GM23248 (cell line): ENCODE measurements around the gene PCTP. TPM values are rescaled to one million over a fixed set of nuclear protein-coding genes. Genes with fewer than 3 reads are reported as not detected.

Experiments
- DNase-seq: peaks from one replicate; pipeline ENCODE4 v3.0.0-alpha.2; 2015
- H2AFZ ChIP-seq: fragments of 200-600 bp; sonication (generic); 2 replicates; pipeline ENCODE4 v1.6.1; 2016; ENCODE audit warnings: antibody characterized with exemption
- H3F3A ChIP-seq: fragments of 200-600 bp; sonication (generic); 2 replicates; pipeline ENCODE4 v1.6.1; 2016; ENCODE audit warnings: mild to moderate bottlenecking, antibody characterized with exemption, mixed run types; ENCODE audit not compliant: insufficient read depth
- H3K27ac ChIP-seq: fragments of 200-600 bp; sonication (generic); 2 replicates; pipeline ENCODE4 v1.5.1; 2016; ENCODE audit warnings: mild to moderate bottlenecking
- H3K27me3 ChIP-seq: fragments of 200-600 bp; sonication (generic); replicated peaks from 2 replicates; pipeline ENCODE4 v1.6.1; 2016; ENCODE audit warnings: mild to moderate bottlenecking; ENCODE audit not compliant: insufficient read depth
- H3K36me3 ChIP-seq: fragments of 200-600 bp; sonication (generic); 2 replicates; pipeline ENCODE4 v1.6.1; 2016; ENCODE audit warnings: low read depth, mild to moderate bottlenecking
- H3K4me1 ChIP-seq: fragments of 200-600 bp; sonication (generic); 2 replicates; pipeline ENCODE4 v1.6.1; 2016; ENCODE audit warnings: mild to moderate bottlenecking; ENCODE audit not compliant: insufficient read depth
- H3K4me2 ChIP-seq: fragments of 200-600 bp; sonication (generic); one replicate; pipeline ENCODE4 v1.6.1; 2016; ENCODE audit warnings: mild to moderate bottlenecking; ENCODE audit not compliant: unreplicated experiment
- H3K4me3 ChIP-seq: fragments of 200-600 bp; sonication (generic); 2 replicates; pipeline ENCODE4 v1.5.1; 2016; ENCODE audit warnings: mild to moderate bottlenecking
- H3K79me2 ChIP-seq: fragments of 200-600 bp; sonication (generic); 2 replicates; pipeline ENCODE4 v1.6.1; 2016; ENCODE audit warnings: mild to moderate bottlenecking; ENCODE audit not compliant: insufficient read depth
- H3K9ac ChIP-seq: fragments of 200-600 bp; sonication (generic); 2 replicates; pipeline ENCODE4 v1.6.1; 2016; ENCODE audit warnings: mild to moderate bottlenecking
- H3K9me2 ChIP-seq: fragments of 200-600 bp; sonication (generic); 2 replicates; pipeline ENCODE4 v1.6.1; 2016; ENCODE audit warnings: mixed run types, mild to moderate bottlenecking, moderate library complexity; ENCODE audit not compliant: insufficient read depth
- H3K9me3 ChIP-seq: fragments of 200-600 bp; sonication (generic); one replicate; pipeline ENCODE4 v1.6.1; 2017; ENCODE audit warnings: low read depth
- H4K20me1 ChIP-seq: fragments of 200-600 bp; sonication (generic); 2 replicates; pipeline ENCODE4 v1.6.0; 2016; ENCODE audit not compliant: insufficient read depth
- EZH2 ChIP-seq: fragments of 200-600 bp; sonication (generic); IDR thresholded peaks from 2 replicates; pipeline ENCODE4 v1.6.1; 2018; ENCODE audit warnings: antibody characterized with exemption, mild to moderate bottlenecking; ENCODE audit not compliant: insufficient read depth, poor library complexity, severe bottlenecking
- EZH2phosphoT487 ChIP-seq: fragments of 200-600 bp; sonication (generic); IDR thresholded peaks from 2 replicates; pipeline ENCODE4 v1.6.1; 2018; ENCODE audit warnings: antibody characterized with exemption, moderate library complexity, mild to moderate bottlenecking, low read depth; ENCODE audit not compliant: insufficient read depth
- WGBS, 2 experiments: methylation state at CpG; one replicate each; pipeline ENCODE4 v1.1.6; 2015 to 2017; ENCODE audit warnings: low lambda C conversion rate in 2 of 2, low coverage in 1 of 2; ENCODE audit errors: missing lambda C conversion rate in 2 of 2; 5-methylcytosine and 5-hydroxymethylcytosine counted together
- in situ Hi-C: fragments of 300-500 bp; cut with MboI; formaldehyde crosslinking; loops from 2 replicates; pipeline ENCODE4 v1.15.0; 2020
- polyA plus RNA-seq: library from polyadenylated mRNA; unstranded; fragments of >200 nt; fragmentation: Nextera tagmentation; extraction: Ambion mirVana; gene quantifications from 2 replicates; pipeline ENCODE4 v1.2.1, GENCODE V29; 2016
- total RNA-seq: library from RNA; depleted of rRNA; stranded (reverse); fragments of >200 nt; shearing (Covaris generic); gene quantifications from 2 replicates; pipeline ENCODE4 v1.2.3, GENCODE V29; 2014

PCTP gene
- total and polyA plus RNA-seq, 2 experiments from 2014 or later = 6.9 to 7.9 TPM

DNA sequence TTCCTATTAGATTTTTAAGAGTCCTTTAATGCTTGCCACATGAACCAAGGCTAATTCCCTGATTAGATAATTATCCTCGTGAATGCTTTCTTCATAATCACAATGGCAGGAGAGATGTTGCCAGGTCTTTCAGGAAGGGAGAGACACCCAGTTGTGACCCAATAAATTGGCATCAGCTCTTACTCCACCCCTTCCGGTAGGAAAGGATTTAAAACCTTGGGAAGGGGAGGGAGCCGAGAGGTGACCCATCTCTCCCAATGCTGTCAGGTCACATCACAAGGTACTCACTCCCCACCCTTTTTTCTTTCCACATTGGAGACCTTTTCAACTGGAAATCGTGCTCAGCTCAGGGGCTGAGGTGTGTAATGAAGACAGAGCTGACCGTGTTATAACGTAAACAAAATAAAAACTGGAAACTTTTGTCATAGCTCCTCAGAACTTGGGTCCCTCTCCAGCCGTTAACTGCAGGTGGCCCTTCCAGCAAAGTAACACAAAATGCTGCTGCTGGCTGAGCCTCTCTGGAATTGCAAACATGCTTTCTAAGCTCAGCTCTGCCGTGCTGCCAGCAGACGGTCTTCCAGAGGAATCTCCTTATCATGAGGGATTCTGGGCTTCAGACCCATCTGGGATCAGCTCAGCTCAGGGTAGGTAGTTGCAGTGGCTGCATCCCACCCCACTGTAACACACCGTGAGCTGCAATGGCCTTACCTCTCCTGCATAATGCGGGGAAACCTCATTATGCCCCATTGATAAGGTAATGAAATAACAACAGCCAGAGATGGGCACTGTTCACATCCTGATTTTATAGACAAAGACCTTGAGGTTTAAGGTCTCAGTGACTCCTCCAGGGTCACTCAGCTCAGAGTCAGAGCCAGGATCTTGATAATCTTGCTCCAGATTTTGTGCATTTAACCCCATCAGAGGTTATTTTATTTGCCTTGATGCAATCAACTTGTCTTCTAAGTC is 43.8 kb upstream of the PCTP start:
- Histone ChIP-seq H3K4me2 (no peak overlapping the region), H3K9me2 (no peaks in the 10 kb centered on the region), H3K4me3 (no peak overlapping the region), H3F3A (no peaks in the 10 kb centered on the region), H3K9ac (no peak overlapping the region), H3K4me1 (peaks cover 5% of the 10 kb centered on the region; the same call in 1 of the 2 replicates), H3K36me3 (no peaks in the 10 kb centered on the region), H3K27me3 (no peaks in the 10 kb centered on the region), H3K79me2 (no peaks in the 10 kb centered on the region), H4K20me1 (no peaks in the 10 kb centered on the region), H3K9me3 (no peaks in the 10 kb centered on the region), H2AFZ (no peak overlapping the region), H3K27ac (no peak overlapping the region)
- in situ Hi-C loops = no loop called here
- 36 to 39% methylated on average over 11 of the region's 11 CpGs for WGBS, 2 experiments
- TF ChIP-seq EZH2phosphoT487 = no peak
- no peak for TF ChIP-seq EZH2
- DNase-seq = no peak

GRCh38 chr17:55708175-55708974 is 42.5 kb upstream of the PCTP start:
- H3K9me2 ChIP-seq = no peaks in the 10 kb centered on the region
- no peak overlapping the region for H3K4me2 ChIP-seq
- in situ Hi-C loops = no loop called here
- H3K4me3 ChIP-seq = no peak overlapping the region
- no peak for DNase-seq
- H3K36me3 ChIP-seq = no peaks in the 10 kb centered on the region
- no peaks in the 10 kb centered on the region for H4K20me1 ChIP-seq
- H3K27ac ChIP-seq = no peak overlapping the region
- H3K27me3 ChIP-seq = no peaks in the 10 kb centered on the region
- H2AFZ ChIP-seq = 0 out of 2 replicates have a peak overlapping the region, but pooled peaks have one; percentile 20
- no peaks in the 10 kb centered on the region for H3K79me2 ChIP-seq
- no peak overlapping the region for H3K9ac ChIP-seq
- no peaks in the 10 kb centered on the region for H3F3A ChIP-seq
- H3K9me3 ChIP-seq = no peaks in the 10 kb centered on the region
- no peak for TF ChIP-seq EZH2
- TF ChIP-seq EZH2phosphoT487 = no peak
- 58% methylated on average over 8 of the region's 8 CpGs for WGBS, 2 experiments
- peaks cover 5% of the 10 kb centered on the region; the same call in 1 of the 2 replicates for H3K4me1 ChIP-seq

- H3K9ac ChIP-seq = no peak overlapping the region
- in situ Hi-C loops = no loop called here
- TF ChIP-seq EZH2 (no peak), EZH2phosphoT487 (no peak)
- H3K27ac ChIP-seq = no peak overlapping the region
- no peak overlapping the region for H3K4me3 ChIP-seq
- no peaks in the 10 kb centered on the region for H3F3A ChIP-seq
- no peaks in the 10 kb centered on the region for H3K9me2 ChIP-seq
- no peak overlapping the region for H3K4me2 ChIP-seq
- no peak overlapping the region for H2AFZ ChIP-seq
- no peak for DNase-seq
- H3K9me3 ChIP-seq = no peaks in the 10 kb centered on the region
- WGBS, 2 experiments = 87 to 88% methylated on average over 7 of the region's 7 CpGs
- peaks cover 5% of the 10 kb centered on the region; the same call in 1 of the 2 replicates for H3K4me1 ChIP-seq
- no peaks in the 10 kb centered on the region for H3K79me2 ChIP-seq
- no peaks in the 10 kb centered on the region for H3K27me3 ChIP-seq
- H3K36me3 ChIP-seq = no peaks in the 10 kb centered on the region
- no peaks in the 10 kb centered on the region for H4K20me1 ChIP-seq
Measured at GRCh38 chr17:55709440-55709839, 41.4 kb upstream of the PCTP start.

DNA sequence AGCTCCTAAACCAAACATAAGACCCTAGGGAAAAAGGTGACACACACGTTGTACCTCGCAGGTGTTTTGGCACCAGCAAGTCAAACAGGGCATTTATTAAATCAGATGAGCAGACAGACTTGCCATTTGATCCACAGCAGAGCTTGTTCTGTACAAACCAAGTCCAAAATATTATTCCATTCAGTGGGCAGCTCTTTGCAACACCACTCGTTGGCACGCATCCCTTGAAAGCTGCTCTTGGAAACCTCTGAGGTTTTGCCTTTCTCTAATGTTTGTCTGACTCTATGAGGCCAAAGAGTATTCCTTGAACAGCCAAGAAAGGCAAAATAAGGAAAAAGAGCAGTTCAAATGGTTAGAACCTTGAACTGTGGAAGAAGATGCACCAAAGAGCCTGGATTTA is 40.9 kb upstream of the PCTP start:
- Histone ChIP-seq H4K20me1 (no peaks in the 10 kb centered on the region), H3K4me1 (peaks cover 5% of the 10 kb centered on the region; the same call in 1 of the 2 replicates), H3K4me3 (no peak overlapping the region), H3K9ac (no peak overlapping the region), H3K9me3 (no peaks in the 10 kb centered on the region), H3K9me2 (no peaks in the 10 kb centered on the region), H3K36me3 (no peaks in the 10 kb centered on the region), H3K79me2 (no peaks in the 10 kb centered on the region), H2AFZ (no peak overlapping the region), H3K4me2 (no peak overlapping the region), H3K27me3 (no peaks in the 10 kb centered on the region), H3F3A (no peaks in the 10 kb centered on the region), H3K27ac (no peak overlapping the region)
- 48 to 55% methylated on average over 4 of the region's 4 CpGs for WGBS, 2 experiments
- no peak for TF ChIP-seq EZH2phosphoT487
- no peak for TF ChIP-seq EZH2
- no peak for DNase-seq
- in situ Hi-C loops = loop anchor here (10.0 kb wide), 1 partner anchor 185 kb away; no protein-coding TSS in a partner anchor
